ENCODE measurements around the gene GSX1. TPM values are rescaled to one million over a fixed set of nuclear protein-coding genes. Genes with fewer than 3 reads are reported as not detected.

GSX1 gene
- polyA plus RNA-seq, 1 donor, result not detected

DNA sequence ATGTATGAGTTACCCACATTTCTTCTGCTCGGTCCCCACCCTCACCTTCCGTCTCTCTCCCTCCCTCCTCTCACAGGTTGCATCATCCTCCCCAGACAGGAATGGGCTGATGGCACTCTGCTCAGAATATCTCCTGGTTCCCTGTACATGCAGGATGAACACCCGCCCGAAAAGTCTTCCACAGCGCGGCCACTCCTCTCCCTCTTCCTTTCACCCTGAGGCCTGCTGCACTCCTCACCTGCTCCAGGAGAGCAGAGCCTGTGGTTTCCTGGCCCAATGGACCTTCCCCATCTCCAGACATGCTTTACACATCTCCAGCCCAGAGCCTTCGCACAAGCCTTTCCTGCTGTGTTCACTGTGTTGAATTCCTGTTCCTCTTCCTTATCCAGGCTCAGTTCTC lies 40.9 kb downstream of the GSX1 start:
- DNase-seq (ENCODE audit: low read depth), result no peak

DNA sequence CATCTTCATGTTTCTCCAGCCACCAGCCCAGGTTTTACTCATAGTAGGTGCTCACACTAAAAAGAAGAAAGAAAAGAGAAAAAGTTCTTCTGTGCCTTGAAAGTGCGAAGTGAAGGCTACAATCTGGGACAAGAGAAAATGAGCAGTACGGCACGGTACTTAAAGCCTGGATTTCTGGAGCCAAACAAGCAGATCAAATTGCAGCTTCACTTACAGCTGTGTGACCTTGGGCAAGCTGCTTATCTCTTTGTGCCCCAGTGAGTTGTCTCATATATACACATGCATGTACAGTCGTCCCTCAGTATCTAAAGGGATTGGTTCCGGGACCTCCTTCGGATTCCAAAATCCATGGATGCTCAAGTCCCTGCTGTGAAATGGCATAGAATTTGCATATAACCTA lies 41.8 kb downstream of the GSX1 start:
- DNase-seq (ENCODE audit: low read depth), result no peak

DNA sequence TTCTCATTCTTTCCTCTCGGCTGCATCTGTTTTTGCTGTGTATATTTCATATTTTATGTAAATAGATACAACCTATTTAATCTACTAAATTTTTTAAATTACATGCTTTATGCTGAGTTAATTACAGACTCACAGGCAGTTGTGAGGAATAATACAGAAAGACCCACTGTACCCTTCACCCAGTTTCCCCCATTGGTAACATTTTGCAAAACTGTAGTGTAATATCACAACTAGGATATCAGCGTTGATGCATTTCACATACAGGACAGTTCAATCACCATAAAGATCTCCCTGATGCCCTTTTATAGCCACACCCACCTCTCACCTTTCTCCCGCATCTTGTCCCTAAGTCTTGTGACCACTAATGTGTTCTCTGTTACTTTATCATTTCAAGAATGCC lies 43.5 kb downstream of the GSX1 start:
- no peak for DNase-seq (ENCODE audit: low read depth)

DNA sequence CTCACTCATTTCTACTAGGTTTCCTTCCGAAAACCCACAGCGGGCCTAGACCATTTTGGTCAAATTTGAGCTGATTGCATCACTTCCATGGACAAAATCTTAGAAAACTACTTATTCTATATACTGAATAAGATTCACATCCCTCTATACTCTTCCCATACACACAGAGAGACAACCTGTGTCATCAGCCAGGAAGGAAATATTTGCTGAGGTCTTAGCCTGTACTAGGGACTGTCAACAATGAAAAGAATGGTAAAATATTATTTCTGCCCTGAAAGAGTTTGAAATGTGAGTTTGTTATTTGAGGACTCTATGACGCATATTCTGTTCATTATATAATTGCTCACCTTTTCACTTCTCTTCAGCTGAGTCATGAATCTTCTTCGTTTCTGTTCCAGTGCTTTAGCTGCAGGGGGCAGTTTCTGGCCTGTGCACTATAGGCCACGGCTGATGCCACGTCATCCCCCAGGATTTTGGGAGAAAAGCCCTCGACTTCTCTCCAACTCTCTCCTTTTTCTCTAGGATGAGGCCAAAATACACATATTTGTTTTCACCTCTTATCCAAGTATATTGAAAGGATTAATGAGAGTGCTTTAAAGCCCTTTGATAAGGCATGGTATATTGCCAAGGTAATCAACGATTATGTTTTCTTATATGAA lies 47.7 kb downstream of the GSX1 start:
- no peak for DNase-seq (ENCODE audit: low read depth)

DNA sequence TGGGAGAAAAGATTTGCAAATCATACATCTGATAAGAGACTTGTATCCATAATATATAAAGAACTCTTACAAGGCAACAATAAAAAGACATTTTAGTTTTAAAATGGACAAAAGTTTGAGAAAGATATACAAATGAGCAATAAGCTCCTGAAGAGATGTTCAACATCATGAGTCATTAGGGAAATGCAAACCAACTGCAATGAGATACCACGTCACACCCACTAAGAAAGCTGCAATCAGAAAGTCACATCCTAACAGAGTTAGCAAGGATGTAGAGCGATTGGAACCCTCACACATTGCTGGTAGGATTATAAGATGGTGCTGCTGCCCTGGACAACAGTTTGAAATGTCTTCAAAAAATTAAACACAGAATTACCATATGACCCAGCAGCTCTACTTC lies 50.3 kb downstream of the GSX1 start:
- DNase-seq (ENCODE audit: low read depth), result no peak

Other genes starting within 250 kb of the GSX1 start
- 4.1 TPM for gene LNX2, start 172.0 kb upstream of the GSX1 start, polyA plus RNA-seq (ENCODE audit: insufficient read length)
- 95.2 TPM for gene POLR1D, start 170.6 kb upstream of the GSX1 start, polyA plus RNA-seq (ENCODE audit: insufficient read length)
- not detected for gene PDX1, start 127.5 kb downstream of the GSX1 start, polyA plus RNA-seq (ENCODE audit: insufficient read length)
- not detected for gene CDX2, start 176.8 kb downstream of the GSX1 start, polyA plus RNA-seq (ENCODE audit: insufficient read length)
- not detected for gene URAD, start 196.2 kb downstream of the GSX1 start, polyA plus RNA-seq (ENCODE audit: insufficient read length)

Measured in forelimb muscle (tissue), 1 donor.